Measurements from ENCODE around the gene ZNF724.

The ZNF724 gene

DNA sequence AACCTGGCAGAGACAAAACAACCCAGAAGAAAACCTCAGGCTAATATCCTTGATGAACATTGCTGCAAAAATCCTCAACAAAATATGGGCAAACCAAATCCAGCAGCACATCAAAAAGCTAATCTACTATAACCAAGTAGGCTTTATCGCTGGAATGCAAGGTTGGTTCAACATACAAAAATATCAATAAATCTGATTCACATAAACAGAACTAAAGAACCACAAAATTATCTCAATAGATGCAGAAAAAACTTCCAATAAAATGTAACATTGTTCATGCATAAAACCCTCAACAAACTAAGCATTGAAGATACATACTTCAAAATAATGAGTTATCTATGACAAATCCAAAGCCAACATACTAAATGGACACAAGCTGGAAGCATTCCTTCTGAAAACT lies 8.8 kb downstream of the ZNF724 start:
- ATAC-seq: no peak

DNA sequence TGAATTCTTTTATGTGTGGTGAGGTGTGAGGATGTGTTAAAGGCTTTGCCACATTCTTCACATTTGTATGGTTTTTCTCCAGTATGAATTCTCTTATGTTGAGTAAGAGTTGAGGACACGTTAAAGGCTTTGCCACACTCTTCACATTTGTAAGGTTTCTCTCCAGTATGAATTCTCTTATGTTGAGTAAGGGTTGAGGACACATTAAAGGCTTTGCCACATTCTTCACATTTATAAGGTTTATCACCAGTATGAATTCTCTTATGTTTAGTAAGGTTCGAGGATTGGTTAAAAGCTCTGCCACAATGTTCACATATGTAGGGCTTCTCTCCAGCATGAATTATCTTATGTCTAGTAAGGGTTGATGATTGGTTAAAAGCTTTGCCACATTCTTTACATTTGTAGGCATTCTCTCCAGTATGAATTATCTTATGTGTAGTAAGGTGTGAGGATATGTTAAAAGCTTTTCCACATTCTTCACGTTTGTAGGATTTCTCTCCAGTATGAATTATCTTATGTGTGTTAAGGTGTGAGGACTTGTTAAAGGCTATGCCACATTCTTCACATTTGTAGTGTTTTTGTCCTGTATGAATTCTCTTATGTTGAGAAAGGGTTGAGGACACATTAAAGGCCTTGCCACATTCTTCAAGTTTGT lies 27.1 kb downstream of the ZNF724 start:
- ATAC-seq: no peak

- ATAC-seq: no peak
Observed at GRCh38 chr19:23203841-23204344, 46.3 kb downstream of the ZNF724 start.

DNA sequence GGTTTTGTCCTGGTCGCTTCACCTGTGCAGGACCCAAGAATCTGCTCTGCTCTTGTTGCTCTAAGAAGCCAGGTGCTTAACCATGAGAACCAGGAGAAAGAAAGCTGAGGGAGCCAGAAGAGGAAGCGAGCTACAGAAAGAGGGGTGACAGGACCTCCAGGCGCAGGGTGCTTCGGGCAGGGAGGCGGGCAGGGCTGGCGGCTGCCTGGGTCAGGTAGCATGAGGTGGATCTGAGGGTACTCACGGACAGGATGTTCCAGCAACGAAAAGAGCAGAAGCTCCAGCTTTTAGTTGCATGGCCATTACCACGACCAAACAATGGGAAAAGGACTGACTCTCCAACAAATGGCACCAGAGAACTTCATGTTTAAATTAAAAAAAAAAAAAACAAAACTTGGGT lies 59.9 kb downstream of the ZNF724 start:
- no peak for ATAC-seq

GRCh38 chr19:23183251-23183650 lies 66.9 kb downstream of the ZNF724 start:
- no peak for ATAC-seq
